ENCODE data around the gene NOX4. TPM values are rescaled to one million over a fixed set of nuclear protein-coding genes. Genes with fewer than 3 reads are reported as not detected.

The NOX4 gene
- total RNA-seq (2022) (not detected in 2 replicates), Bru-seq, nascent RNA (percentile 5 among the genes with signal in this experiment), BruChase-seq, experiment 1, labeled RNA remaining after a 6-hour chase (not detected), BruChase-seq, experiment 2, labeled RNA remaining after a 2-hour chase (percentile 1 among the genes with signal in this experiment)
- long read RNA-seq = 0 reads

DNA sequence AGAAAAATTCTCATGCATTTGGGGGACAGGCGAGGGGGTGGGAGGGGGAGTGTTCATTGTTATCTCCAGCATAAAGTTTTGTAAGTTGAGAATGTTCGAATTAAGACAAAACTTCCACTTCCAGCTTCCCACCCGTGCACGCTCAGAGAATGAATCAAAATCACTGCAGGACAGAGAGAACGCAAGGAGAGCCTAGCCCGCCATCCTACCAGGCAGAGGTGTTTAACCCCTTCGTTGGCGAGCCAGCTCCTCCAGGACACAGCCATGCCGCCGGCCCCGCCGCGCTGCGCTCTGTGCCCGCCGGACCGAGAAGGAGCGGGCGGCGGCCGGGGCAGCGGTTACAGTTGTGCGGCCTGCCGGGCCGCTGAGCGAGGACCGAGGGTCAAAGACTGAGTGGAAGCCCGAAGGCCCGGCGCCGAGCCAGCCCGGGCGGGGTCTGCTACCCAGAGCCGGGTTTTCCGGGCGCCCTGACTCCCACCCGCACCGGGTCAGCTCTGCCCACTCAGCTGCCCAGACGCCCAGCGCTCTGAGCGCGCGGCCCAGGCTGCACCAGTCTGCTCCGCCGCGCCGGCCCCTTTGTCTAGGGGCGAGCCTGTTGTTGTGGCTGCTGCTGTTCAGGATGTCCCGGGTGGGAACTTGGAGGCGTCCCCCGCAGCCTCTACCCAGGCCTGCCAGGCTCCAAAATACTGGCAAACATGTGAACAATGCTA, at the start of gene NOX4:
Gene NOX4 (minus strand): TSS at position 395 of the 710 bp plus-strand sequence. CDS start 129 bp downstream, at position 266.
- Mint-ChIP-seq H3K9me3 (ENCODE audit: unreplicated experiment) (no peaks in the 10 kb centered on the region), H3K27me3 (ENCODE audit: insufficient read depth, unreplicated experiment) (peaks cover 89% of the 10 kb centered on the region), H3K36me3 (ENCODE audit: insufficient read depth, unreplicated experiment) (no peaks in the 10 kb centered on the region), H3K4me1 (ENCODE audit: insufficient read depth, unreplicated experiment) (no peaks in the 10 kb centered on the region), H3K27ac (ENCODE audit: low read depth, unreplicated experiment) (no peak within 1 kb of the TSS), H3K4me3 (ENCODE audit: unreplicated experiment) (no peak within 1 kb of the TSS)
- TF ChIP-seq, protein P1, sequence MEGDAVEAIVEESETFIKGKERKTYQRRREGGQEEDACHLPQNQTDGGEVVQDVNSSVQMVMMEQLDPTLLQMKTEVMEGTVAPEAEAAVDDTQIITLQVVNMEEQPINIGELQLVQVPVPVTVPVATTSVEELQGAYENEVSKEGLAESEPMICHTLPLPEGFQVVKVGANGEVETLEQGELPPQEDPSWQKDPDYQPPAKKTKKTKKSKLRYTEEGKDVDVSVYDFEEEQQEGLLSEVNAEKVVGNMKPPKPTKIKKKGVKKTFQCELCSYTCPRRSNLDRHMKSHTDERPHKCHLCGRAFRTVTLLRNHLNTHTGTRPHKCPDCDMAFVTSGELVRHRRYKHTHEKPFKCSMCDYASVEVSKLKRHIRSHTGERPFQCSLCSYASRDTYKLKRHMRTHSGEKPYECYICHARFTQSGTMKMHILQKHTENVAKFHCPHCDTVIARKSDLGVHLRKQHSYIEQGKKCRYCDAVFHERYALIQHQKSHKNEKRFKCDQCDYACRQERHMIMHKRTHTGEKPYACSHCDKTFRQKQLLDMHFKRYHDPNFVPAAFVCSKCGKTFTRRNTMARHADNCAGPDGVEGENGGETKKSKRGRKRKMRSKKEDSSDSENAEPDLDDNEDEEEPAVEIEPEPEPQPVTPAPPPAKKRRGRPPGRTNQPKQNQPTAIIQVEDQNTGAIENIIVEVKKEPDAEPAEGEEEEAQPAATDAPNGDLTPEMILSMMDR (IDR thresholded peaks at IDR 0.05; ENCODE audit: unreplicated experiment) = no peak
- no TSS peak for BruUV-seq (replicated peaks)
- ChIA-PET CTCF (interaction anchor here (0.9 kb wide), 1 partner anchor 86 kb away, joined by 6 read pairs; no protein-coding TSS in a partner anchor), POLR2A (no interaction called here)
- intact Hi-C loops (cut with micrococcal nuclease) = no loop called here
- DNase-seq (ENCODE audit: unreplicated experiment) = no peak

GRCh38 chr11:89540826-89541225, 49.7 kb upstream of the NOX4 start:
- Mint-ChIP-seq H3K4me3 (ENCODE audit: unreplicated experiment) (no peak overlapping the region), H3K9me3 (ENCODE audit: unreplicated experiment) (no peaks in the 10 kb centered on the region), H3K27me3 (ENCODE audit: insufficient read depth, unreplicated experiment) (peaks cover 84% of the 10 kb centered on the region), H3K36me3 (ENCODE audit: insufficient read depth, unreplicated experiment) (no peaks in the 10 kb centered on the region), H3K4me1 (ENCODE audit: insufficient read depth, unreplicated experiment) (no peaks in the 10 kb centered on the region), H3K27ac (ENCODE audit: low read depth, unreplicated experiment) (no peak overlapping the region)
- intact Hi-C loops (cut with micrococcal nuclease) = no loop called here
- ChIA-PET POLR2A (no interaction called here), CTCF (interaction anchor here (0.6 kb wide), 1 partner anchor 412 kb away, joined by 3 read pairs; no protein-coding TSS in a partner anchor)
- DNase-seq (ENCODE audit: unreplicated experiment) = no peak
- TF ChIP-seq, protein P1 (IDR thresholded peaks at IDR 0.05; ENCODE audit: unreplicated experiment) = no peak
- no TSS peak for BruUV-seq (replicated peaks)

DNA sequence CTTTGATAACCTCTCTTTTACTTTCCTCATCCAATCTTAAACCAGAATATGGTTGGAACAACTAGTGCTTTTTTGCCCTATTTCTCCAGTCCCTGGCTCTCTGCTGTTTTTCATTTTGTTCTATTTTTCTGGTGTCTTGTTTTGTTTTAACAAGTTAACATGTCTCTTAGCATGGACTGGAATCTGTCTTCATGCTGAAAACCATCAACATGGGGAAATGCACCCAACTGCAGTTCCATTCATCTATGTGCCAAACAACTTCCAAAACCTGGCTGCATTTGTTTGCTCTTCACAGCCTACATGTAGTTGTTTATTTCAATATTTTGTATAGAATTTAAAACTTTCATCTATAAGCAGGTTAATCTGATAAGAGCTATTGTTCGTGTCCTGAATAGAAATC, 46.8 kb upstream of the NOX4 start:
- Mint-ChIP-seq H3K27me3 (ENCODE audit: insufficient read depth, unreplicated experiment) (peaks cover 84% of the 10 kb centered on the region), H3K27ac (ENCODE audit: low read depth, unreplicated experiment) (no peak overlapping the region), H3K9me3 (ENCODE audit: unreplicated experiment) (no peaks in the 10 kb centered on the region), H3K36me3 (ENCODE audit: insufficient read depth, unreplicated experiment) (no peaks in the 10 kb centered on the region), H3K4me3 (ENCODE audit: unreplicated experiment) (no peak overlapping the region), H3K4me1 (ENCODE audit: insufficient read depth, unreplicated experiment) (no peaks in the 10 kb centered on the region)
- DNase-seq (ENCODE audit: unreplicated experiment) = no peak
- no TSS peak for BruUV-seq (replicated peaks)
- ChIA-PET CTCF (interaction anchor here (0.6 kb wide), 1 partner anchor 107 kb away, joined by 4 read pairs; no protein-coding TSS in a partner anchor), POLR2A (no interaction called here)
- TF ChIP-seq, protein P1 (IDR thresholded peaks at IDR 0.05; ENCODE audit: unreplicated experiment) = no peak
- intact Hi-C loops (cut with micrococcal nuclease) = no loop called here

DNA sequence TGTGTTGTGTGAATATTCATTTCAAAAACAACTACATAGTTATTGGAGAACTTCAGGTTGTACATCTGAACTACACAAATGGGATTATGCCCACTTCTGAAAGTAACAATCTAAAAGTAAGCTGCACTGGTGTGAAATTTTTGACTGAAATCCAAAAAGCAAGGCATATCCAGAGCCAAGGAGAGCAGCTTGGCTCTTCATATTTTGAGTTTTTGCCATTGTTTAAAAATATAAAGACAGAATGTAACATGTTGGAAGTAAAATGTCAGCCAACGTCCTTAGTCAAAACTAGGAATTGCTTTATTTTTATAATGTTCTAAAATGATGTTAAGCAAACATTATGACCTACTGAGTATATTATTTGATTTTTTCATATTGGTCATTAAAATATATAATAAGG, 45.8 kb upstream of the NOX4 start:
- DNase-seq (ENCODE audit: unreplicated experiment) = no peak
- Mint-ChIP-seq H3K27ac (ENCODE audit: low read depth, unreplicated experiment) (no peak overlapping the region), H3K36me3 (ENCODE audit: insufficient read depth, unreplicated experiment) (no peaks in the 10 kb centered on the region), H3K9me3 (ENCODE audit: unreplicated experiment) (no peaks in the 10 kb centered on the region), H3K4me1 (ENCODE audit: insufficient read depth, unreplicated experiment) (no peaks in the 10 kb centered on the region), H3K4me3 (ENCODE audit: unreplicated experiment) (no peak overlapping the region), H3K27me3 (ENCODE audit: insufficient read depth, unreplicated experiment) (peaks cover 82% of the 10 kb centered on the region)
- TF ChIP-seq, protein P1 (IDR thresholded peaks at IDR 0.05; ENCODE audit: unreplicated experiment) = no peak
- intact Hi-C loops (cut with micrococcal nuclease) = no loop called here
- no TSS peak for BruUV-seq (replicated peaks)
- POLR2A ChIA-PET = no interaction called here
- CTCF ChIA-PET = interaction anchor here (0.5 kb wide), 1 partner anchor 314 kb away, joined by 3 read pairs; no protein-coding TSS in a partner anchor

Data from MCF 10A (cell line).